Measurements from ENCODE around the gene RBM17. TPM values are rescaled to one million over a fixed set of nuclear protein-coding genes. Genes with fewer than 3 reads are reported as not detected.
"Not testable (repeated sequence)": the region's sequence is repeated elsewhere in the genome, so short reads cannot be mapped to it uniquely, and the experiment has no call there.

The RBM17 gene
- total RNA-seq, 1 experiment from 2014 or later: 129 TPM

DNA sequence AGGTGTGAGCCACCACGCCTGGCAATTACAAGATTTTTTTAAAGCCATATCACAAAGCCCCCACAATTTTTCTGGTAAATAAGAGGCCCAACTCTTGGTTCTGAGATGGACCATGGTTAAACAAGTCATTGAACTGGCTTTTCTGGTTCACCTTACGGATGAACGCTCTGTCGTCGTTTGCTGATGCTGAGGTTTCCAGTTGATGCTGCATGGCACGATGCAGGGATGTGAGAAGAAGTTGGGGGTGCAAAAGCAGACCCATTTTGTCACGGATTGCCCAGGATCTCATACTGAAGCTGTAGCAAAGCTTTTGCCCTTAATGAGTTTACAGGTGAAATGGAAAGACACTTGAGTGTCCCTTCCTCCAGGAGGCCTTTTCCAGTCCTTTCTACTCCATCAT, 24.7 kb upstream of the RBM17 start:
- Histone ChIP-seq H3K9me2 (ENCODE audit: insufficient read depth) (no peaks in the 10 kb centered on the region), H3K4me1 (ENCODE audit: control insufficient read depth in 1 of 2, insufficient read depth in 2 of 2, low read length in 2 of 2) (no peaks in the 10 kb centered on the region), H3K4me2 (ENCODE audit: low read length) (no peak overlapping the region), H3K36me3 (ENCODE audit: control insufficient read depth in 1 of 2, insufficient read depth in 2 of 2, low read length in 2 of 2) (no peaks in the 10 kb centered on the region), H3K79me2 (ENCODE audit: insufficient read depth, low read length) (no peaks in the 10 kb centered on the region), H3K27ac (ENCODE audit: low read depth, low read length) (no peak overlapping the region), H3K9me3 (ENCODE audit: control insufficient read depth in 1 of 2, insufficient read depth in 1 of 2, low read depth in 1 of 2, low read length in 2 of 2) (no peaks in the 10 kb centered on the region), H4K20me1 (ENCODE audit: insufficient read depth) (no peaks in the 10 kb centered on the region), H3K9ac (ENCODE audit: low read length) (no peak overlapping the region), H2AFZ (ENCODE audit: low read depth, low read length, poor library complexity, severe bottlenecking) (no peak overlapping the region), H3K4me3 (replicated peaks in 1 of 2; ENCODE audit: low read depth in 1 of 2, low read length in 2 of 2) (no peak overlapping the region), H3K27me3 (ENCODE audit: insufficient read depth, low read length) (peaks cover 12% of the 10 kb centered on the region; the same call in 1 of the 2 replicates)
- POLR2A ChIA-PET: no interaction called here
- TF ChIP-seq, protein P1, sequence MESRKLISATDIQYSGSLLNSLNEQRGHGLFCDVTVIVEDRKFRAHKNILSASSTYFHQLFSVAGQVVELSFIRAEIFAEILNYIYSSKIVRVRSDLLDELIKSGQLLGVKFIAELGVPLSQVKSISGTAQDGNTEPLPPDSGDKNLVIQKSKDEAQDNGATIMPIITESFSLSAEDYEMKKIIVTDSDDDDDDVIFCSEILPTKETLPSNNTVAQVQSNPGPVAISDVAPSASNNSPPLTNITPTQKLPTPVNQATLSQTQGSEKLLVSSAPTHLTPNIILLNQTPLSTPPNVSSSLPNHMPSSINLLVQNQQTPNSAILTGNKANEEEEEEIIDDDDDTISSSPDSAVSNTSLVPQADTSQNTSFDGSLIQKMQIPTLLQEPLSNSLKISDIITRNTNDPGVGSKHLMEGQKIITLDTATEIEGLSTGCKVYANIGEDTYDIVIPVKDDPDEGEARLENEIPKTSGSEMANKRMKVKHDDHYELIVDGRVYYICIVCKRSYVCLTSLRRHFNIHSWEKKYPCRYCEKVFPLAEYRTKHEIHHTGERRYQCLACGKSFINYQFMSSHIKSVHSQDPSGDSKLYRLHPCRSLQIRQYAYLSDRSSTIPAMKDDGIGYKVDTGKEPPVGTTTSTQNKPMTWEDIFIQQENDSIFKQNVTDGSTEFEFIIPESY (IDR thresholded peaks at IDR 0.05; ENCODE audit: extremely low read depth, insufficient replicate concordance, low read length): no peak
- TF ChIP-seq TCF7L2 (IDR thresholded peaks at IDR 0.05; ENCODE audit: borderline replicate concordance, extremely low read depth, insufficient read depth, insufficient read length) (no peak), POLR2A (IDR thresholded peaks at IDR 0.05; ENCODE audit: borderline replicate concordance, extremely low read depth, insufficient read depth, insufficient read length) (no peak), ELF1 (IDR thresholded peaks at IDR 0.05; ENCODE audit: borderline replicate concordance, low read depth) (no peak), SP1 (IDR thresholded peaks at IDR 0.05; ENCODE audit: low read depth) (no peak), POLR2AphosphoS5 (IDR thresholded peaks at IDR 0.05; ENCODE audit: low read depth, low read length) (no peak), SRF (IDR thresholded peaks at IDR 0.05; ENCODE audit: low read depth) (no peak), ZFX (IDR thresholded peaks at IDR 0.05) (no peak), CEBPB (IDR thresholded peaks at IDR 0.05; ENCODE audit: low read depth) (no peak), JUND (IDR thresholded peaks at IDR 0.05) (no peak), ZNF274 (IDR thresholded peaks at IDR 0.05; ENCODE audit: low read depth, low read length) (no peak), CBX3 (IDR thresholded peaks at IDR 0.05; ENCODE audit: low read depth) (no peak), EZH2phosphoT487 (IDR thresholded peaks at IDR 0.05; ENCODE audit: borderline replicate concordance) (no peak), RAD21 (IDR thresholded peaks at IDR 0.05; ENCODE audit: low read depth) (no peak), EGR1 (IDR thresholded peaks at IDR 0.05; ENCODE audit: low read depth) (no peak)
- TF ChIP-seq, protein P2, sequence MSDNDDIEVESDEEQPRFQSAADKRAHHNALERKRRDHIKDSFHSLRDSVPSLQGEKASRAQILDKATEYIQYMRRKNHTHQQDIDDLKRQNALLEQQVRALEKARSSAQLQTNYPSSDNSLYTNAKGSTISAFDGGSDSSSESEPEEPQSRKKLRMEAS (IDR thresholded peaks at IDR 0.05): no peak
- TF ChIP-seq, protein P3, sequence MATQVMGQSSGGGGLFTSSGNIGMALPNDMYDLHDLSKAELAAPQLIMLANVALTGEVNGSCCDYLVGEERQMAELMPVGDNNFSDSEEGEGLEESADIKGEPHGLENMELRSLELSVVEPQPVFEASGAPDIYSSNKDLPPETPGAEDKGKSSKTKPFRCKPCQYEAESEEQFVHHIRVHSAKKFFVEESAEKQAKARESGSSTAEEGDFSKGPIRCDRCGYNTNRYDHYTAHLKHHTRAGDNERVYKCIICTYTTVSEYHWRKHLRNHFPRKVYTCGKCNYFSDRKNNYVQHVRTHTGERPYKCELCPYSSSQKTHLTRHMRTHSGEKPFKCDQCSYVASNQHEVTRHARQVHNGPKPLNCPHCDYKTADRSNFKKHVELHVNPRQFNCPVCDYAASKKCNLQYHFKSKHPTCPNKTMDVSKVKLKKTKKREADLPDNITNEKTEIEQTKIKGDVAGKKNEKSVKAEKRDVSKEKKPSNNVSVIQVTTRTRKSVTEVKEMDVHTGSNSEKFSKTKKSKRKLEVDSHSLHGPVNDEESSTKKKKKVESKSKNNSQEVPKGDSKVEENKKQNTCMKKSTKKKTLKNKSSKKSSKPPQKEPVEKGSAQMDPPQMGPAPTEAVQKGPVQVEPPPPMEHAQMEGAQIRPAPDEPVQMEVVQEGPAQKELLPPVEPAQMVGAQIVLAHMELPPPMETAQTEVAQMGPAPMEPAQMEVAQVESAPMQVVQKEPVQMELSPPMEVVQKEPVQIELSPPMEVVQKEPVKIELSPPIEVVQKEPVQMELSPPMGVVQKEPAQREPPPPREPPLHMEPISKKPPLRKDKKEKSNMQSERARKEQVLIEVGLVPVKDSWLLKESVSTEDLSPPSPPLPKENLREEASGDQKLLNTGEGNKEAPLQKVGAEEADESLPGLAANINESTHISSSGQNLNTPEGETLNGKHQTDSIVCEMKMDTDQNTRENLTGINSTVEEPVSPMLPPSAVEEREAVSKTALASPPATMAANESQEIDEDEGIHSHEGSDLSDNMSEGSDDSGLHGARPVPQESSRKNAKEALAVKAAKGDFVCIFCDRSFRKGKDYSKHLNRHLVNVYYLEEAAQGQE (IDR thresholded peaks at IDR 0.05; ENCODE audit: low read depth): no peak
- BruUV-seq (replicated peaks): no TSS peak
- DNase-seq (ENCODE audit: low read depth, low spot score): no peak
- RAD21 ChIA-PET (ENCODE audit: low non-redundant PET in 1 of 2, low total read pairs in 2 of 2, uncharacterized antibody in 2 of 2, unreplicated experiment in 2 of 2): no interaction called here
- CTCF ChIA-PET: no interaction called here
- intact Hi-C loops (cut with micrococcal nuclease): no loop called here
- no peak for ATAC-seq

DNA sequence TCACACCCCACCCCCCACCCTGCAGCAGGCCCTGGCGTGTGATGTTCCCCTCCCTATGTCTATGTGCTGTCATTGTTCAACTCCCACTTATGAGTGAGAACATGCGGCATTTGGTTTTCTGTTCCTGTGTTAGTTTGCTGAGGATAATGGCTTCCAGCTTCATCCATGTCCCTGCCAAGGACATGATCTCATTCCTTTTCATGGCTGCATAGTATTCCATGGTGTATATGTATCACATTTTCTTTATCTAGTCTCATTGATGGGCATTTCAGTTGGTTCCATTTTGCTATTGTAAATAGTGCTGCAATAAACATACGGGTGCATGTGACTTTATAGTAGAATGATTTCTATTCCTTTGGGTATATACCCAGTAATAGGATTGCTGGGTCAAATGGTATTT, 24.1 kb upstream of the RBM17 start:
- H3K9ac ChIP-seq (ENCODE audit: low read length); CTCF ChIA-PET; DNase-seq (ENCODE audit: low read depth, low spot score); H3K9me2 ChIP-seq (ENCODE audit: insufficient read depth); H3K4me1 ChIP-seq (ENCODE audit: control insufficient read depth in 1 of 2, insufficient read depth in 2 of 2, low read length in 2 of 2); H3K4me3 ChIP-seq (replicated peaks in 1 of 2; ENCODE audit: low read depth in 1 of 2, low read length in 2 of 2); H3K4me2 ChIP-seq (ENCODE audit: low read length); H3K9me3 ChIP-seq (ENCODE audit: control insufficient read depth in 1 of 2, insufficient read depth in 1 of 2, low read depth in 1 of 2, low read length in 2 of 2); BruUV-seq (replicated peaks); ATAC-seq; POLR2A ChIA-PET; H2AFZ ChIP-seq (ENCODE audit: low read depth, low read length, poor library complexity, severe bottlenecking); RAD21 ChIA-PET (ENCODE audit: low non-redundant PET in 1 of 2, low total read pairs in 2 of 2, uncharacterized antibody in 2 of 2, unreplicated experiment in 2 of 2); intact Hi-C loops (cut with micrococcal nuclease); H3K36me3 ChIP-seq (ENCODE audit: control insufficient read depth in 1 of 2, insufficient read depth in 2 of 2, low read length in 2 of 2); H4K20me1 ChIP-seq (ENCODE audit: insufficient read depth); H3K79me2 ChIP-seq (ENCODE audit: insufficient read depth, low read length); H3K27ac ChIP-seq (ENCODE audit: low read depth, low read length): not testable (repeated sequence)
- H3K27me3 ChIP-seq (ENCODE audit: insufficient read depth, low read length): peaks cover 16% of the 10 kb centered on the region; the same call in 1 of the 2 replicates

All from HCT116 (cell line).